Urinary bladder (tissue), 4 donors: ENCODE data around the gene OR10A5. TPM values are rescaled to one million over a fixed set of nuclear protein-coding genes. Genes with fewer than 3 reads are reported as not detected.
"Not testable (repeated sequence)": the region's sequence is repeated elsewhere in the genome, so short reads cannot be mapped to it uniquely, and the experiment has no call there.

ENCODE experiments used
- DNase-seq: peaks from one replicate; pipeline ENCODE4 v3.0.0-alpha.2; 2015; ENCODE audit errors: extremely low spot score
- H3K27ac ChIP-seq: one replicate; pipeline ENCODE4 v1.5.1; 2013; ENCODE audit warnings: low read depth, mild to moderate bottlenecking, moderate library complexity
- H3K36me3 ChIP-seq: one replicate; pipeline ENCODE4 v1.6.1; 2013; ENCODE audit warnings: mild to moderate bottlenecking, moderate library complexity; ENCODE audit not compliant: insufficient read depth
- H3K4me1 ChIP-seq: one replicate; pipeline ENCODE4 v1.6.1; 2013; ENCODE audit warnings: mild to moderate bottlenecking, moderate library complexity; ENCODE audit not compliant: insufficient read depth
- H3K4me3 ChIP-seq: one replicate; pipeline ENCODE4 v1.5.1; 2013; ENCODE audit warnings: low read depth, low read length
- WGBS: extraction: QIAGEN DNeasy Blood & Tissue Kit; methylation state at CpG from one replicate; pipeline ENCODE4 v1.1.7; 2013; 5-methylcytosine and 5-hydroxymethylcytosine counted together
- polyA plus RNA-seq: library from polyadenylated mRNA; stranded (reverse); fragments of 200-250 nt; gene quantifications from one replicate; pipeline ENCODE4 v1.2.3, GENCODE V29; 2013
- total RNA-seq: library from RNA; depleted of rRNA; stranded (reverse); fragments of >200 nt; gene quantifications from one replicate; pipeline ENCODE4 v1.2.3, GENCODE V29; 2014
- donor health status: healthy with polysubstance abuse.
- donor health status: healthy.

The OR10A5 gene, protein sequence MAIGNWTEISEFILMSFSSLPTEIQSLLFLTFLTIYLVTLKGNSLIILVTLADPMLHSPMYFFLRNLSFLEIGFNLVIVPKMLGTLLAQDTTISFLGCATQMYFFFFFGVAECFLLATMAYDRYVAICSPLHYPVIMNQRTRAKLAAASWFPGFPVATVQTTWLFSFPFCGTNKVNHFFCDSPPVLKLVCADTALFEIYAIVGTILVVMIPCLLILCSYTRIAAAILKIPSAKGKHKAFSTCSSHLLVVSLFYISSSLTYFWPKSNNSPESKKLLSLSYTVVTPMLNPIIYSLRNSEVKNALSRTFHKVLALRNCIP
- total RNA-seq (not detected), polyA plus RNA-seq (not detected)

DNA sequence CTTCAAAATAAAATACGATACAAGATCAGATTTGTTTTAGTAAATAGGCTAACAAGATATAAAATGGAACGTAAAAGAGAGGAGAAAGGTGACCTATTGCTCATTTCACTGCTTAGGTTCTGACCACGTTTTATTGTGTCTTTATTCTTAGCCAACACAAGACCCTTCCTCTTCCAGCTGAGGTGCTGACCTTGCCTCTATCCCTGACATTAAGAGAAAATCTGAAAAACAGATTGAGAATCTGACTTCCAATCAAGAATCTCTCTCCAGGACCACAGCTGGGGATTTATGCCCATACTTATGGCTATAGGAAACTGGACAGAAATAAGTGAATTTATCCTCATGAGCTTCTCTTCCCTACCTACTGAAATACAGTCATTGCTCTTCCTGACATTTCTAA lies at the start of gene OR10A5:
OR10A5 (plus strand) TSS at position 301 of the 400 bp plus-strand sequence; CDS start at position 301, 0 bp downstream.
- DNase-seq: no peak
- no peak within 1 kb of the TSS for H3K4me3 ChIP-seq
- no peaks in the 10 kb centered on the region for H3K36me3 ChIP-seq
- no peaks in the 10 kb centered on the region for H3K4me1 ChIP-seq
- H3K27ac ChIP-seq: no peak within 1 kb of the TSS
- 77% methylated on average over 3 of the region's 3 CpGs for WGBS

DNA sequence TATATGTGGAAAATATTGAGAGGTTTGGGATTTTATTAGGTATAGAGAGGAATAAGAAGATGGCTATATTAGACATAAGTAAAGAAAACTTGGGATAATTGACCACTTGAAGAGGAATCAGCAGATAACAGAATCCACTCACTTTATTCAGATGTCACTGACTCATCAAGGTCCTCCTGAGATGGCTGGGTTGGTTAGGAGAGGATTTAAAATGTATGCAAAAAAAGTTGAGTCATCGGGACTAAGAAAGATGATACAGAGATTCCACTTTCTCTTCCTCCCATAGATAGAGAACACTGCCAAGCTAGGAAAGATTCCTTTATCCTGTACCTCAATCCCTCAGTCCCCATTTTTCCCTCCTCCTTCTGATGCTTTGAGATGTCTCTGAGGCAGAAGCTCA lies 46.1 kb upstream of the OR10A5 start, which contains the start of gene OR6A2:
OR6A2 (minus strand) TSS at position 288 of the 400 bp plus-strand sequence. CDS start 3,981 bp downstream, outside the sequence.
- no peak within 1 kb of the TSS for H3K27ac ChIP-seq
- no peak within 1 kb of the TSS for H3K4me3 ChIP-seq
- no peaks in the 10 kb centered on the region for H3K4me1 ChIP-seq
- no peak for DNase-seq
- H3K36me3 ChIP-seq: no peaks in the 10 kb centered on the region
- WGBS: 83% methylated on average over 1 of the region's 1 CpG

DNA sequence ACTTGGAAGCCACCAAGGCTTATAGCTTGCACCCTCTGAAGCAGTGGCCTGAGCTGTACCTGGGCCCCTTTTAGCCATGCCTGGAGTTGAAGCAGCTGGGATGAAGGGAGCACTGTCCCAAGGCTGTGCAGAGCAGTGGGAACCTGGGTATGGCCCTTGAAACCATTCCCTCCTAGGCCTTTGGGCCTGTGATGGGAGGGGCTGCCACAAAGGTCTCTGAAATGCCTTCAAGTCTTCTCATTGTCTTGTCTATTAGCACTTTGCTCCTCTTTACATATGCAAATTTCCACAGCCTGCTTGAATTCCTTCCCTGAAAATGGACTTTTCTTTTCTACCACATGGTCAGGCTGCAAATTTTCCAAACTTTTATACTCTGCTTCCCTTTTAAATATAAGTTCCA lies 44.4 kb upstream of the OR10A5 start:
- not testable (repeated sequence) for DNase-seq, H3K36me3 ChIP-seq

DNA sequence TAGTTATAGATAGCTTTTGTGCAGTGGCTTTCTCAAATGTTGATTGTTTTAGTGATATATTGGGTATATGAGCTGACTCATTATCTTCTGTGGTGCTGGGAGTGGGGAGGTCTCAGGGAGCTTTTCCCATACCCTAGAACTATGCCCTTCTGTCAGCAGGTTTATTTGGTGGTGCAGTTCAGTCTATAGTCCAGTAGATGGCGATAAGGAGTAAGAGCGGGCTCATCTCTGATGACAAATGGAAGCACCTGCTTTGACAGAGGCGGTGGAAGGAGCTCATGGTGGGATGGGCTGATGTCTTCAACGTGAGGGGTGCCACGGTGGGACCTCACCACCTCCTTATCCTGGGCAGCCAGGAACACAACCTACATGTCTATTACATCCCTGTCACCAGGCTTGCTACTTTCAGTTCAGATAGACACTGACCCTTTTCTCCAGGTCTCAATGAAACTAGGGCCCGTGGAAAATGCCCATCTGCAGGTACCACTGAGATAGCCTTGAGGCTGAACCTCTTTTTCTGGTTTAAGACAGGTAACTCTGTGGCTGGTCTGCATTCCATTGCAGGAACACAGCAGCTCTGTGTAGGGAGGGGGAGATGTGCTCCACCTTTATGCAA lies 33.0 kb upstream of the OR10A5 start:
- WGBS: 16% methylated on average over 6 of the region's 6 CpGs
- H3K4me1 ChIP-seq: no peaks in the 10 kb centered on the region
- no peak overlapping the region for H3K4me3 ChIP-seq
- H3K27ac ChIP-seq: no peak overlapping the region
- no peaks in the 10 kb centered on the region for H3K36me3 ChIP-seq
- no peak for DNase-seq

More for the DNA sequence above, 44.4 kb upstream of the OR10A5 start:
- H3K4me1 ChIP-seq, H3K4me3 ChIP-seq, H3K27ac ChIP-seq: not testable (repeated sequence)

DNA sequence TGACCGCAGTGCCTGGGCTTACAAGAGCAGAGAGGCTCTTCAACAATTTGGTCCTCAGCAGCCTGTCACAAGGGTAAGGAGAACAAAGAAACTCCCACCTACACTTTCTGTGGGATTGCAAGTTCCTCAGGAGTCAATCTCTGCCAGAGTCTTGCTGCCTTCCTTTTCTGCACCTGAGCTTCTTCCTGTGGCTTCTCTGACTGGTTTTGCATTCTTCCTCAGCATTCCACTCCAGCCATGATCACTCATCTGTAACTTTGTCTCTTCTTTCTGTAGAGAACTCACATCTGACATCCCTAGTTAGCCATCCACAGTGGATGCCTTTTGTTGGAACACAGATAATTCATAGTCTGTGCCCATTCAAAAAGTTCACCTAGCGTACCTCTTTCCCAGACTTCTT lies 31.8 kb upstream of the OR10A5 start:
- H3K36me3 ChIP-seq: no peaks in the 10 kb centered on the region
- H3K27ac ChIP-seq: no peak overlapping the region
- WGBS: 61% methylated on average over 2 of the region's 2 CpGs
- H3K4me3 ChIP-seq: no peak overlapping the region
- no peaks in the 10 kb centered on the region for H3K4me1 ChIP-seq
- DNase-seq: no peak

DNA sequence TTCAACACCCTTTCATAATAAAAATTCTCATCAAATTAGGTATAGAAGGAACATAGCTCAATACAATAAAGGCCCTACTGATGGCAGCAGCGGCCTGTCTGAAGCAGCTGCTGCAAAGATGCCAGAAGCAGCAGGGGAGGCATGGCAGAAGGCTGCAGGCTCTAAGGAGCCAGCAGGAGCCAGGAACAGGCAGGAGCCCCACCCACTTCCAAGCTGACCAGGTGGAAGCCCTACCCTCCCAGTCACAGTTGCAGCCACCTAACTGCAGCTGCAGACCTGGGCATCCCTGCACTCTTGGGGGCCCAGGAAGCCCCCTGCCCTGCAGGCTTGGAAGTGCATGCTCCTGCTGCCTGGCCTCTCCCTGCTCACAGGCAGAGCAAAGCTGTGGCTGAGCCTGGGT lies 27.8 kb upstream of the OR10A5 start:
- 55% methylated on average over 1 of the region's 1 CpG for WGBS
- Histone ChIP-seq H3K36me3 (no peaks in the 10 kb centered on the region), H3K4me1 (no peaks in the 10 kb centered on the region), H3K4me3 (no peak overlapping the region), H3K27ac (no peak overlapping the region)
- DNase-seq: no peak

DNA sequence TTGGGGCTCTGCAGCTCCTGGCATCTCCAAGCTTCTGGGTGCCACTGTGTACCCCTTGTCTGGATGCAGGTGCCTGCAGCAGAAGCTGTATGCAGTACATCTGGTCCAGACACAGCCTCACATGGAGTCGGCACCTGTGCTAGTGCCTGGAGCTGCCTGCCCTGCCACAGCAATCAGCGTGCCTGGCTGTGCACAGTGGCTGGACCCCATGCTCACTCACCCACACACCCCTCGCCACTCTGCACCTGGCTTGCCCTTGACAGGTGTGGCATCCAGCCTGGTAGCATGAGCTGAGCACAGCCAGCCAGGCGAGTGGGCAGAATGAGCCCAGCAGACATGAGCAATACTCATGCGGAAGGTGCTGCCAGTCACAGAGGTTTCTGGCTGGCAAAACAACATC lies 26.5 kb upstream of the OR10A5 start:
- 91% methylated on average over 5 of the region's 5 CpGs for WGBS
- Histone ChIP-seq H3K36me3 (no peaks in the 10 kb centered on the region), H3K27ac (no peak overlapping the region), H3K4me3 (no peak overlapping the region), H3K4me1 (no peaks in the 10 kb centered on the region)
- no peak for DNase-seq

DNA sequence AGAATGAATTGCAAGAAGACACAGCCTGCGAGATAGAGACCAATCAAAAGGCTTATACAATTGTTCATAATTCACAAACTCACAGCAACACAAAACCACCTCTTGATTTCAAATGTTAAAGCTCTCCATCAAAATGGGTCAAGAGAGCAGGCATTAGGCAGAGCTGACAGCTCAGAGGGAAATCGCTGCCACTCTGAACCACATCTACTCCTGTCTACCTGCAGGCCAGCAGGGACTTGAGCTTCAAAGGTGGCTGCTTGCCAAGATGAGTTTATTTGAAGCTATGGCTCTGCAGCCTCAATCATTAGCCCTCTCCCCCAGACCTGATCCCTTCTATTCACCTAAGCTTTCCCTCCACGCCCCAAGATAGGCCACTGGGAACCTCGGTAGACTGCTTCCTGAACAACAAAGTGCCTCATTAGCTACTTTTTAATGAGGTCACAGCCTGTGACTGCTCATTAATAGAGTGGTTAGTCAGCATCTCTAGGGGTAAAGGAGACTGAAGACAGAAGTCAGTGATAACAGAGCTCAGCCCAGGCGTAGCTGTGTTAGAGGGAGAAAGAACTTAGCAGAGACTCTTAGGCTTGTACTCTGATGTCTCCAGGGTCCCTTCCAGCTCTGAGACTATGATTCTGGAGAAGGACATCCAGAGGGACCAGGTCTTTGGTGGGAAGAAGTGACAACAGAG lies 21.2 kb upstream of the OR10A5 start:
- no peak overlapping the region for H3K27ac ChIP-seq
- WGBS: 71% methylated on average over 5 of the region's 5 CpGs
- no peak for DNase-seq
- no peak overlapping the region for H3K4me3 ChIP-seq
- no peaks in the 10 kb centered on the region for H3K36me3 ChIP-seq
- no peaks in the 10 kb centered on the region for H3K4me1 ChIP-seq

DNA sequence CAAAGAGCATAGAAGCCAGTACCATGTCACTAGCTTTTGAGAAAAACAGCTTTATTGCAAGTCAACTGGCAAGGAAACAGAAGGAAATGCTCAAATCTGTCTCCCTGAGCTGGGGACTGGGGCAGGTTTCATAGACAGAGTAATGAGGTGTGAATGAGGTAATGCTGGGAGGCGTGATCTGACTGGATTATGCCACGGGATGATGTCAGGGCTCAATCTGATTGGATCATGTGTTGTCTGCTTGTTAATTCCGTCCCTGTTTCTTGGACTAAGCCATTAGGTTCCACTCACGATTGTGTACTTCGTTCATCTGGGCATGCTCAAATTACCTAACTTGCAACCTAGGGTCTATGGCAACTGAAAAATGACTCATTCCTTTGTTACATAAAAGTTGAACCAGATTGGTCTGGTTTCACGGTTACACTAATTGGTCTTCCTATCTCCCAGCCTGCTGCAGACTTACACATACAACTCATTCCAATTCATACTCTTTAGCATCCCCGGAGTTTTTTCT lies 20.2 kb upstream of the OR10A5 start:
- no peak for DNase-seq
- H3K27ac ChIP-seq: no peak overlapping the region
- 68% methylated on average over 7 of the region's 7 CpGs for WGBS
- no peaks in the 10 kb centered on the region for H3K4me1 ChIP-seq
- no peaks in the 10 kb centered on the region for H3K36me3 ChIP-seq
- H3K4me3 ChIP-seq: no peak overlapping the region

DNA sequence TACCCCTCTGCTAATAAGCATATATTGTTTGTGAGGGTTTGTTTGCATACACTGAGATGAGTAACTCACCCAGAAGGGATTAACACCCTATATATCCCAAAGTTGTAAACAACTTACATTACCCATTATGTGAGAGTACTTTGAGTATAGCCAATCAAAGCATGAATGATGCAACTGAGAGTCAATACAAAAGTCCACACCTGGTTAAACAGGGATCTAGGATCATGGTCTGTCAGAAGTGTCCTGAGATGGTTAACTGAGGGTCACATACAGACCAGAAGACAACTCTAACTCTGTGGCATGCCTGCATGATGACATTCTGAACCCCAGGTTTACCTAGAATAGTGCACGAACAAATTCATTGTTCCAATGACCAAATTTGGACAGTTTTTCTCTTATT lies 17.4 kb upstream of the OR10A5 start:
- Histone ChIP-seq H3K27ac (no peak overlapping the region), H3K4me3 (no peak overlapping the region), H3K4me1 (no peaks in the 10 kb centered on the region), H3K36me3 (no peaks in the 10 kb centered on the region)
- DNase-seq: no peak
- 85% methylated on average over 1 of the region's 1 CpG for WGBS

DNA sequence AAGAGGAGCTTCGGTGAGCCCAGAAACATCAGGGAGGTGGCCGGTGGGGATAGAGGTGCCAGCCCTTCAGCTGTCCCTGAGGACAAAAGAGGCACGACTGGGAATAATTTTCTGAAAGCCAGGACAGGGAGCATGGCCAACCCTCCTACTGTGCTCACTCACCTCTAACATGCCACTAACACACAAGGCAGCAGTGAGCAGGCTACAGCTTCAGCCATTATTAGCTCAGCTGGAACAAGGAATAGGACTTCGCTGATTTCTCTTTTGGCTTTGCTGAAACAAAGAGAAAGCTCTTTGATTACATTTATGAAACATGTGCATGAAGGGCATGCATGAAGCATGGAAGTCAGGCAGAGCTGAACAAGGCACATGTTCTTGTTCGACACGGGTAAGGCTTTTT lies 12.1 kb upstream of the OR10A5 start:
- Histone ChIP-seq H3K4me3 (no peak overlapping the region), H3K36me3 (no peaks in the 10 kb centered on the region), H3K27ac (no peak overlapping the region), H3K4me1 (no peaks in the 10 kb centered on the region)
- WGBS: 80% methylated on average over 6 of the region's 6 CpGs
- no peak for DNase-seq

DNA sequence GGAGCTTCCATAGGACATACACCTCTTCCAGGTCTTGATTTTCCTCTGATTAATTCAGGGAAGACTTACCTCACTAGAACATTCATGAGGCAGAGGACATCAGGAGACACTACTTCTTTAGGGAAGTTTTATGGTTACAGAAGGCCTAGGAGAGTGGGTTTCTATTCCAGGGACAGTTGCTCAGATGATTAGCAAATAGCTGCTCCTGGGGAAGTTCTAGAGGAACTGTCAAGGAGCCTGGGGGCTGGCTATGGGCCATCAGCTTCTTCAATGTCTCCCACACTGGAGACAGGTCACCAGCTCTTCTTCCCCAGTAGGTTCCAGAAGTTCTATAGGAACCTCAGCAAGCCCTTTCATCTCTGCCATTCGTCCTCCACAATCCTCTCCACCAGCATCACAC lies 11.5 kb upstream of the OR10A5 start:
- Histone ChIP-seq H3K36me3 (no peaks in the 10 kb centered on the region), H3K4me3 (no peak overlapping the region), H3K4me1 (no peaks in the 10 kb centered on the region), H3K27ac (no peak overlapping the region)
- 56% methylated on average over 1 of the region's 1 CpG for WGBS
- no peak for DNase-seq

DNA sequence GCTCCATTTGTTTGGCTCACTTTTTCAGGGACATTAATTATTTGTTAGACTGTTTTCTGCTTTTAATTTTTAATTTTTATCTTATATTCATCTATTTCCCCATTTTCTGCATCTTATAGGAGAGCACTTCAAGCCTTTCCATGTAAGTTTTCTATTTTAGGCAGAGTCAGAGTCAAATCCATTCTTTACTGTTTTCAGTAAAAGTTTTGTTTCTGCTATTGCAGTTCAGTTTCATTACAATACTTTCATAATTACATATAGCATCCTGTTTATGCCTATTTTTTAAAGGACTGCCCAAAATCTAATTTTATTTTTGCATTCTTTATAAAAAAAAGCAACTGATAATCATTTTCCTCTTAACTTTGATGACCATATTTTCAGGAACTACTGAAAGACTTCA lies 3.8 kb upstream of the OR10A5 start:
- no peak overlapping the region for H3K27ac ChIP-seq
- DNase-seq: no peak
- H3K4me3 ChIP-seq: no peak overlapping the region
- H3K4me1 ChIP-seq: no peaks in the 10 kb centered on the region
- H3K36me3 ChIP-seq: no peaks in the 10 kb centered on the region

DNA sequence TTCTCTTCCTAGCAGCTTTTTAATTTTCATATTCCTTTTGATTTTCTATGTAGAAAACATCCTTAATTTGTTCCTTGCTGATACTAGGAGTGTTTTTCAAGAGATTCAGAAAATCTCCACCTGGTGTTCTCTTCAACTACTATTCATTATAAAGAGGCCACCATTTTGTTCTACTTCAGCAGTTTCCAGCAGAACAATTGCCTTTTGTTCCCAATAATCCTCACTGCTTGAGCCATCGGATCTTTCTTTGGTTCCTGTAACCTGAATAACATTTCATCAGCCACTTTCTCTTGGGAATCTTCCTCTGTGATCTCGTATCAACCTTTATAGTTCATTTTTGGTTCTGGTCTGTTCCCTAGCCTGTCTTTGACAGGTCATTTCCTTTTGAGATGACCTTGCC lies 1.8 kb upstream of the OR10A5 start:
- Histone ChIP-seq H3K4me3 (no peak overlapping the region), H3K27ac (no peak overlapping the region), H3K4me1 (no peaks in the 10 kb centered on the region), H3K36me3 (no peaks in the 10 kb centered on the region)
- no peak for DNase-seq
- WGBS: 61% methylated on average over 2 of the region's 2 CpGs
